ENCODE measurements around the gene TRIP4.

GRCh38 chr15:64343222-64343621 is 44.4 kb upstream of the TRIP4 start:
- no peak for TF ChIP-seq CTCF (IDR thresholded peaks at IDR 0.05)
- TF ChIP-seq POLR2A (IDR thresholded peaks at IDR 0.05) = no peak

Measured in adrenal gland (tissue), 5 donors.